ENCODE data around the gene SAMD7.
A peak's percentile ranks its signal among the peaks of the same experiment; 100 is the strongest.

The SAMD7 gene

DNA sequence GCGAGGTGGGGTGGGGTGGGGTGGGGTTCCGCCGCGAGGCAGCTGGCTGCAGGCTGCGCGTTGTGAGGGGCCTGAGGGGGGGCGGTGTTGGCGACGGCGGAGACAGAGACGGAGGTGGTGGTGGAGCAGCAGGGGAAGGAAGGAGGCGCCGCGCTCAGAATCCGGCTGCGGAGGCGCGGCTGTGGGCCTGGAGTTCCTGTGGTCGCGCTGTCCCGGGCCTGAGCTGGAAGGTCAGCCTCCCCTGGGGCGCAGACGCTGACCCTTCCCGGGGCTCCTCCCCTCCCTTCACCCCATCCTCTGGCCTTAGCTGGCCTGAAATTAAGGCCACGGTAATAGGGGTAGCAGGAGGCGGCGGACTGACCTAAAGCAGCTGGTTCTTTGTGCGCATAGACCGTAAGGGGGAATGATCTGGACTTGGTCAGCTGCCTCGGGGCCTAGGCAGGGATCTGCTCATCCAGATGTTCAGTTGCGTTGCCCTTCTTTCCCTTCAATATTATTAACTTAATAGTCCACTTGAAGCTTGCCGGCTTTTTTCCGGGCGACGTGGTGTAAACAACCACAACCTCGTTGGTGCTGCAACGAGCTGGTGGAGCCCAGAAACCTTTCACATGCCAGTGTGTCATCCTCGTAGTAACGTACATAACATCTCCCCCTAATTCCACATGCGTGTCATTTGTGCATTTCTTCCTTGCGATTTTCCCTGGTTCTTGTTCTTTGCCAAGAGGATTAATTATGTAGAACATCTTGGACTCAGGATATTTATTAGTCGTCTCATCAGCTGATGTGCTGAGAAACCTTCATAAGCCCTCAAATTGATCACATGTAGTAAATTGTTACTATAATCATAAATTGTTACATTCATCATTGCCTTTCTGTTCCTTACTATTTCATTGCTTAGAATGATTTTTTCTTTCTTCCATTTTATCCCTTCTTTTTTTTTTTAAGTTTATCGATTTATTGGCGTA, 55.9 kb downstream of the SAMD7 start:
- H3K27ac Mint-ChIP-seq = peak overlapping the region; percentile 98
- peaks cover 7% of the 10 kb centered on the region for H3K27me3 Mint-ChIP-seq (ENCODE audit: low read depth)
- H3K4me1 Mint-ChIP-seq (ENCODE audit: low read depth) = peaks cover 34% of the 10 kb centered on the region
- peaks cover 11% of the 10 kb centered on the region for H3K36me3 Mint-ChIP-seq (ENCODE audit: low read depth)
- H3K9me3 Mint-ChIP-seq = peaks cover 6% of the 10 kb centered on the region
- H3K4me3 Mint-ChIP-seq = peak overlapping the region; percentile 96

DNA sequence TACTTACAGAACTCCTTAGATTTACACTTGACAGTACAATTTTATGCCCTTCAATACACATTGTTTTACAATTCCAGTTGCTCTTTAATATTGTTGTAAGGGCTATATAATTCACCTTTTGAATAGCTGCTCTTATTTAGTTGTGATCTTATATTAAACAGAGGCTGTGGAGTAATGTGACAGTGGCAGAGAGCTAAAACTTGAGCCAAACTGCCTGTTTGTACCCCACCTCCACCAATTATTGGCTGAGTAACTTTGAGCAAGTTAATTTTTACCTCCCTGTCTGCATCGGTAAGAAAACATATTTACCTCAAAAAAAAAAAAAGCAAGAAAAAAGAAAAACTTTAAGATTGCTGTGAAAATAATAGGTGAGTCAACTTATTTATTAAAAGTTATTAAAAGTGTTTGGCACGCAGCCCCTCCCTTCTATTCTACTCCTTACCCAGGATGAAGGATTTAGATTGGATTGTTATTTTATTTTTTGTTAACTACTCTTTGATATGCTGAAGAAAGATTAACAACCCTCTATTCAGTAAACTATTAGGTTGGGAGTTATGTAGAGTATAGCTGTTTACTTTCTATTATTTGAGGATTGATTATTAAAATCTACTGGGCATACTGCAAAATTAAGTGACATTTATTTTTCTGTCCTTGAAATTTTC, 57.0 kb downstream of the SAMD7 start:
- Mint-ChIP-seq H3K4me1 (ENCODE audit: low read depth) (peaks cover 37% of the 10 kb centered on the region), H3K36me3 (ENCODE audit: low read depth) (peaks cover 14% of the 10 kb centered on the region), H3K27ac (peak overlapping the region; percentile 15), H3K4me3 (peak overlapping the region; percentile 96), H3K9me3 (peaks cover 6% of the 10 kb centered on the region), H3K27me3 (ENCODE audit: low read depth) (peaks cover 7% of the 10 kb centered on the region)

DNA sequence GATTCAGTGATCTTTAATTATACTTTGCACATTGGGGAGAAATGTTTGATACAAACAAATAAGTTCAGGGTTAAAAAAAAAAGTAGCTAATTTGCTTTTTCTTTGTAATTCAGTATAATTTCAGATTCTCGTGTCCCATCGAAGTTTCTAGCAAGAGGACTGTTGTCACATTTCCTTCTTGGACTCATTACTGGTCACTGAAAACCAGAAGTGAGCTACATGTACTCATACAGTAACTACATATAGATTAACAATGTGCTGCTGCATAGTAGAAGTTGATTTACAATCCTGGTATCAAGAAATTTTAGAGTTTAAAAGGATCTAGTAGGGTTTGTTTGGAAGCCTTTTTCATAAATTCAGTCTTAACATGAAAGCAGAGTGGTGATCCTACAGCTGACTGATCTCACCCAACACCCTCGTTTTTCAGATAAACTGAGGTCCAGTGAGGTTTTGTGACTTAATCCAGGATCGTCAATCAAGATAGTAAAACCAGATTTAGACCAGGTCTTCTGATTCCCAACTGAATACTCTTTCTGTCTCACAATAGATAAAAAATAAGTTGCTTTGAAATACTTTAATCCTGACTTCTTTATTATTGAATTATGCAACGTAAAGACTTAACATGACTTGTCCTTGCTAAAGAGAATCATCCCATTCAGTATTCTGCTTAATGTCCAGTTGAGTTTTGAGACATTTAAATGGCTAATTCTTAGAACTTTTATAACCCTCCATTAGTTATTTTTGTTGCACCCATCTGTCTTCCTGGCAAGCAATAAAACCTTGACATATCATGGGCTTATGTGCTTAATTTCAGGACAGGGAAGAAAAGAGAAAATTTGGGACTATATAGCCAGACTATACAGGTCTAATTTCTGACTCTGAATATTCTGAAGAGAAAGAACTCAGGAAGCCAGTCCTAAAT, 58.1 kb downstream of the SAMD7 start:
- no peak overlapping the region for H3K27ac Mint-ChIP-seq
- H3K36me3 Mint-ChIP-seq (ENCODE audit: low read depth) = peaks cover 20% of the 10 kb centered on the region
- peaks cover 3% of the 10 kb centered on the region for H3K27me3 Mint-ChIP-seq (ENCODE audit: low read depth)
- peaks cover 40% of the 10 kb centered on the region for H3K4me1 Mint-ChIP-seq (ENCODE audit: low read depth)
- H3K9me3 Mint-ChIP-seq = peaks cover 2% of the 10 kb centered on the region
- no peak overlapping the region for H3K4me3 Mint-ChIP-seq

DNA sequence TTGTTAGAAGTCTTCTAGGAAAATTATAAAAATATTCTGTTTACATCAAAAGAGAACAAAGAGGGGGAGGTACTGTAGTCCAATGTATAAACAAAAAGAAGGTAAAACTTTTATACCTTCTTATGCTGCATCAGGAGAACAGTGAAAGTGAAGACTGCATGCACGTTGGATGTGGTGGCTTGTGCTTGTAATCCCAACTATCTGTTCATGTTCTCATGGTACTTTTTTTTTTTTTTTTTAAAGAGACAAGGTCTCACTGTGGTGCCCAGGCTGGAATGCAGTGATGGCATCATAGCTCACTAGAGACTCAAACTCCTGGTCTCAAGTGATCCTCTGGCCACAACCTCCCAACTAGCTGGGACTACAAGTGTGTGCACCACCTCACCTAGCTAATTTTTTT, 59.5 kb downstream of the SAMD7 start:
- no peak overlapping the region for H3K4me3 Mint-ChIP-seq
- peaks cover 38% of the 10 kb centered on the region for H3K4me1 Mint-ChIP-seq (ENCODE audit: low read depth)
- peaks cover 20% of the 10 kb centered on the region for H3K36me3 Mint-ChIP-seq (ENCODE audit: low read depth)
- no peaks in the 10 kb centered on the region for H3K9me3 Mint-ChIP-seq
- no peak overlapping the region for H3K27ac Mint-ChIP-seq
- H3K27me3 Mint-ChIP-seq (ENCODE audit: low read depth) = no peaks in the 10 kb centered on the region

DNA sequence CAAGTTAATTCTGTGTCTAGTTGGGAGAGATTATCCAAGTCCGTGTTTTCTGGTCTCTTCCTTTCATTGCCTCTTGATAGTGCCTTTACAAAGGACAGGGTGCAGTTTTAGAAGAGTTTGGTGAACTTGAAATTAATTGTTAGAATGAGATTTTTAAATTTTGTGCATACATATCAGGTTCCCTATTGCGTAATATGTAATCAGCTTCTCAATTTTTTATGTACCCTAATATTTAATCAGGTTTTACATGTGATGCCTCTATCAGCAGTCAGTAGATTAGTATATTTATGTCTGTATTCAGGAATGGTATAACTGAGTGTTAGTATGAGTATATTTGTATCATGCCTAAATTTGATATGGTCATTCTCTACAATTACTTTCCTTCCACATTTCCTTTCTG, 60.1 kb downstream of the SAMD7 start:
- Mint-ChIP-seq H3K36me3 (ENCODE audit: low read depth) (peaks cover 24% of the 10 kb centered on the region), H3K9me3 (no peaks in the 10 kb centered on the region), H3K4me3 (no peak overlapping the region), H3K27me3 (ENCODE audit: low read depth) (no peaks in the 10 kb centered on the region), H3K27ac (no peak overlapping the region), H3K4me1 (ENCODE audit: low read depth) (peaks cover 33% of the 10 kb centered on the region)

DNA sequence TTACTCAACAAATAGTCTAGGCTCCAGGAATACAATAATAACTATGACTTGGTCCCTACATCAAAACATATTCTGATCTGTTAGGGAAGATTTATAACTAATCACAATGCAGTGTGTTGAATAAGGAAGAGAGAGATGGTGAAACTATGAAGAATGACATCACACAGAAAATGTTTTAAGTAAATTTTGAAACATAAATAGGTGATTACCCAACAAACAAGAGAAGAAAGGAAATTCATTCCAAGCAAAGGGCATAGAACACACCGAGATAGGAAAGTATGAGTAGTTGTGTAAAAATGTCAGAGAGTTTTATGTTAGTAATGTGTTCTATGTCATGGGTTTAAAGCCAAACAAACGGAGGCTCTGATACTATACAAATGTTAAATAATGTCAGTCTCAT, 68.7 kb downstream of the SAMD7 start:
- no peak overlapping the region for H3K4me3 Mint-ChIP-seq
- H3K27ac Mint-ChIP-seq = no peak overlapping the region
- H3K9me3 Mint-ChIP-seq = no peaks in the 10 kb centered on the region
- H3K4me1 Mint-ChIP-seq (ENCODE audit: low read depth) = peaks cover 16% of the 10 kb centered on the region
- peaks cover 44% of the 10 kb centered on the region for H3K36me3 Mint-ChIP-seq (ENCODE audit: low read depth)
- H3K27me3 Mint-ChIP-seq (ENCODE audit: low read depth) = no peaks in the 10 kb centered on the region

DNA sequence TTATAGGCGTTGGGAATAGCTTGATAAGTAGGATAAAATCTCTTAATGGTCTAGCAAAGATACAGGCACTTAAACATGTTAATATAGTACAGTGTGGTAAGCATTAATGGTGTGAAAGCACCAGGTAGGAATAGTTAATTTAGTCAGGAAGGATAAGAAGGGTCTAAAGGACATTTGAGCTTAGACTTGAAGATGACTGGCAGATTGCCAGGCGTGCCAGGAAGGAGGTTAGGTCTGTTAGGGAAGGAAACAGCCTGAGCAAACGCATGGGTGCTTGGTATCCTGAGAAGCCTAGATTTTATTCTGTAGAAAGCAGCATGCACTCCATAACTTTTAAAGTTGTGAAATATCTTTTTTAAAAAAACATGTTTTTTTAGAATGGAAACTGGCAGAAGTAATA, 72.9 kb downstream of the SAMD7 start:
- H3K36me3 Mint-ChIP-seq (ENCODE audit: low read depth) = peaks cover 45% of the 10 kb centered on the region
- no peak overlapping the region for H3K27ac Mint-ChIP-seq
- peaks cover 16% of the 10 kb centered on the region for H3K4me1 Mint-ChIP-seq (ENCODE audit: low read depth)
- H3K27me3 Mint-ChIP-seq (ENCODE audit: low read depth) = no peaks in the 10 kb centered on the region
- no peak overlapping the region for H3K4me3 Mint-ChIP-seq
- no peaks in the 10 kb centered on the region for H3K9me3 Mint-ChIP-seq
